ENCODE measurements around the gene TDP1.

- TF ChIP-seq POLR2AphosphoS5 (IDR thresholded peaks at IDR 0.05; ENCODE audit: low read depth, low read length) (no peak), POLR2A (IDR thresholded peaks at IDR 0.05; ENCODE audit: low read depth, low read length) (no peak)
These were observed 132.4 kb downstream of the TDP1 start for GRCh38 chr14:90088176-90088575.

Data from GM12892 (cell line).